HG03575 (cell line): Measurements from ENCODE around the gene GAB2.

Experiments used
- ATAC-seq: cut with Tn5 transposase; IDR thresholded peaks from one replicate; pipeline ENCODE4 v1.9.1; 2021; ENCODE audit not compliant: unreplicated experiment, insufficient number of reproducible peaks, low FRiP score; ENCODE audit errors: extremely low read depth

GAB2 gene

GRCh38 chr11:78208257-78209165 is 209.1 kb downstream of the GAB2 start:
- no peak for ATAC-seq

DNA sequence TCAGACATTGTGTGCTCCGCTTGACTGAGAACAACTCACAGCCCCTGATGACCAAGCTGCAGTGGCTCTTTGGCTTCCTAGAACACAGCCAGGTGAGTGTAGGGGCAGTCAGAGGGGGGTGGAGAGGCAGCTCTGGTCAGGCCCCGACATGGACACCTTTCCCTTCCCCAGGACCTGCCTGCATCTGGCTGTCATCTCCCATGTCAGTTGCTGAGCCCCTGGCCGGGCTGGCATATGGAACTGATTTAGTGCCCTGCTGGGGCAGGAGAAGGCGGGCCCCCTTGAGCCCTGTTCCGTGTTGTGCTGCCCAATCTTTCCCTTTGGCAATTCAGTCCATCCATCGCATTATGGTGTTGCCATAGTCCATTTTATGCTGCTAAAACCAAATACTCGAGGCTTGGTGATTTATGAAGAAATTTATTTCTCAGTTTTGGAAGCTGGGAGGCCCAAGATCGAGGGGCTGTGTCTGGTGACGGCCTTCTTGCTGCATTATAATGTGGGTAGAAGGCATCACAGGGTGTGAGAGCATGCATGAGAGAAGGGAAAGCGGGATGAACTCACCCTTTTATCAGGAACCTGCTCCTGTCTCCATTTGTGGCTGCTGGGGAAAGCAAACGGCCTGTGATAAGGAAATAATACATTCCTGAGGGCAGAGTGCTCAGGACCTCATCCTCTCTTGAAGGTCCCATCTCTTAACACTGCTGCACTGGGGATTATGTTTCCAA is 209.9 kb downstream of the GAB2 start:
- no peak for ATAC-seq

- ATAC-seq = no peak
Observed at GRCh38 chr11:78205691-78206090, 211.9 kb downstream of the GAB2 start.

DNA sequence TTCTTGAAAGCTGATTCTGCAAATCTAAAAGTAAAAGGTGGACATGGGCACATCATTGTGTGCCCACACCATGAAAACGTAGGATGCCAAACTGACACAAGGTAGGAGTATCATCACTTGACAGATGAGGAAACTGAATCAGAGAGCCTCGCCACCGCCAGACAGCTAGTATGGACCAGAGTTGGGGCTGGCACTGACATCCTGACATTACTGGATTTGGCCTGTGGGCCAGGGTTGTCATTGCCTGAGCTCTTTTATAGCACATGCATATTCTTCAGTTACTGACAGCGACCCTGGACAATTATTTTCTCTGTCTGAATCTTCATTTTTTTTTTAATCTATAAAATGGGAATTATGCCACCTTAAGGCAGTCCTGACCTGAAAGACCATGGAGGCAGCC is 212.4 kb downstream of the GAB2 start:
- ATAC-seq = no peak

DNA sequence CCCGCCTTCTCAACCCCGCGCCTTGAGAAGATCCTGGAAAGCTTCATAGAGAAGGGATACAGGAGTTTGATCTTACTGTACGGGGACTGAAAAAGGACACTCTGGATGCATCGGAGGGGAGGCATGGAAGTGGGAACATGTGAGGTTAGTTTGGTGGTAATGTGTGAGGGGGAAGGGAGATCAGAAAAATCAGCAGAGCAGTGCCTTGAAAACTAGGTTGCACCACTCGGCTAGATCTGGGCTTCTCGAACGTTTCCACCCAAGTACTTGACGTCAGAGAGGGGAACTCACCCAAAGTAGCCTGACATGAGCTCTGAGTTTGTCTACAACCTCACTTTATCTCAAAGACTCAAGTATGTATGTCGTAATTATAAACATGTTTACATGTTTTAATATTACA is 214.4 kb downstream of the GAB2 start:
- ATAC-seq = no peak

DNA sequence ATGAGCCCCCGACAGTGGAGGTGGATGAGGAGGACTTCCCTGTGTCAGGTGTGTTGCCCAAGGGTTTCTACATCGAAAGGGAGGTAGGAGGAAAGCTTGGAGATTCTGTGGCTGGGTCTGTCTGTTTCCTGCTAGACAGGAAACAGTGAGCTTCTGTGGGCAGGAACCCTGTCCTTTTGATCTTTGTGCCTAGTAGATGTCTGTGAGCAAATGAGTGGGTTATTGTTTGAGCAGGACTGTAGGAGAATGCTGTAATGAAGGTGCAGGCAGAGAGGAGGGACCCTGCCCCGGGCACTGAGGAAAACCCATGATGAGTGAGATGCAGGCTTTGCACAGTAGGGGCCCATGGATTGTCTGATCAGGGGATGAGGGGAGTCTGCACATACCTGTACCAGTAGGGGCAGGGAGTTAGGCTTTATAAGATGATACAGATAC is 214.9 kb downstream of the GAB2 start:
- ATAC-seq = no peak

DNA sequence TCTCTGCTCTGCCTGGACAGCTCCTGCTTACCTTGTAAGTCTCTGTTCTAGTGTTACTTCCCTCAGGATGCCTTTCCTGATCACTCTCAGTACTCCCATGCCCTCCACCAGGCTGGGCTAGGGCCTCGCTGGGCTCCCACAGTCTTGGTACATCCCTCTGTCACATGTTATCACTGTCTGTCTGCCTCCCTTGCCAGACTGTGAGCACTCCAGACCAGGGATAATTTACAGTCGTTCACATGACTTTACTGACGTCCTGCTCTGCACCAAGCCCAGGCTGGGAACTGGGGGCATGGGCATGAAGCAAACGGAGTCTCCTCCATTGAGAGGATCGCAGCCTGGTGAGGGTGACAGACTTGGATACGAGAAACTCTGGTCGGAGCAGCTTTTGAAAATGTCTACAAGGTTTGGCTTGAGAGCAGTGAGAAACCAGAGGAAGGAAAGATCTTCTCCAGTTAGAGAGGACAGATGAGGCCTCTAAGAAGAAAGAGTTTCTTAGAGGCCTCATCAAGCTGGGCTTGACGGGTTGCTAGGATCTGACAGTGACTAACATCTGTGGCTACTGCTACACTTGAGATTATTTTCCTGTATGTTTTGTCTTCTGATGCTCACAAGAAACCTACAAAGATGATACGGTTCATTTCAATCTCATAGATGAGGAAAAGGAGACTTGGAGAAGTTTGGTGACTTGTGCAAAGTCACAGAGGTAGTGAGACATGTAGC is 216.4 kb downstream of the GAB2 start:
- no peak for ATAC-seq

GRCh38 chr11:78200553-78200952 is 217.1 kb downstream of the GAB2 start:
- no peak for ATAC-seq

GRCh38 chr11:78200061-78200460 is 217.6 kb downstream of the GAB2 start:
- no peak for ATAC-seq

DNA sequence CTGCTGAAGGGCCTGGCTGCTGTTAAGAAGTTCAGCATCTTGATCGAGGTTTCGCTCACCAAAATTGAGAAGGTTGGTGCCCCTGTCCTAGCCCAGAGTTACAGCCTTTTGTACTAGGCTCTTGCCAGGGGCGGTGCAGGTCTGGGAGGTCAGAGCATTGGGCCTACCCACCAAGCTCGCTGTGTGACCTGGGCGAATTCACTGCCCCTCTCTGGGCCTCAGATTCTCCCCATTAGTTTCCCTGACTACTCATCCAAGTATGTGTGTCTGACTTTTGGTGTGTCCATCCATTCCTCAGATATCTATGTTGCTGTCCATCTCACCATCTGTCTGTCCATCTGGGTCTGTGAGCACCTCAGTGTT is 218.0 kb downstream of the GAB2 start:
- no peak for ATAC-seq

DNA sequence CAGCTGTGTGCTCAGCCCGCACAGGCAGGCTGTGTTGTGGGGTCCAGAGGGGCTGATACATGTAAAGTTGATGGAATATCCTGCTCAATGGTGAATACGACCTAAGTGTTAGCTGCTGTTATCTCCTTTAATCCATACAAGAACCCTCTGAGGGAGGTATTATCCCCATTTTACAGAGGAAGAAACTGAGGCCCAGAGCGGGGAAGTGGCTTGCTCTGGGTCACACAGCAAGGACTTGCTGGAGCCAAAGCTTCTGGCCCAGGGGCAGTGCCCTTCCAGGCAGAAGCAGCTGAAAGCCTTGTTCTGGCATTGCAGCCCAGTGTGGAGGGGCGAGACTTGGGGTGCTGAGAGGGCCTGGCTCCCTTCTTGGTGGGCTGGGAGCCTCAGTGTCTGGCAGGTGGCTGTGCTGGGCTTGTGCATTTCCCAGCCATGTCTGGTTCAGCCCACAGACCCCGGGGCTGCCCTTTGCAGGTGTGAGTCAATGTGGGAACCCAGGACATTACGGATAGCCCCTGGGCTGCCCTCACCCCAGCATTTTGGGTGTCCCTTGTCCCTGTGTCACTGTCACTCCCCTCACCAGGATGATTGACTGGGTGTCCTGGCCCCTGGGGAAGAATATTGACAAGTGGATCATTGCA is 218.5 kb downstream of the GAB2 start:
- ATAC-seq = no peak

- no peak for ATAC-seq
Observed at GRCh38 chr11:78197816-78198215, 219.8 kb downstream of the GAB2 start.

DNA sequence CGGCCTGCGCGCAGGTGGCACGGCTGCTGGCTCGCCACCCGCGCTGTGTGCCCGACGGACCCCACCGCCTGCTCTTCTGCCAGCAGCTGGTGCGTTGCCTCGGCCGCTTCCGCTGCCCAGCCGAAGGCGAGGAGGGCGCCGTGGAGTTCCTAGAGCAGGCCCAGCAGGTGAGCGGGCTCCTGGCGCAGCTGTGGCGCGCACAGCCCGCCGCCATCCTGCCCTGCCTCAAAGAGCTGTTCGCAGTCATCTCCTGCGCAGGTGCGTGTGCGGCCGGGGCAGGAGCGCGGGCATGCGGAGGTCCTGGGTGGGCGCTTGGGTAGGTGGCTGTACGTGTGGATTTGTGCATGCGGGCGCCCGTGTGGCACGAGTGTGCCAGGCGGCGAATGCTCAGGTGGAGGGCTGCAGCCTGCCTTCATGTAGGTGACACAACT is 220.9 kb downstream of the GAB2 start:
- no peak for ATAC-seq

DNA sequence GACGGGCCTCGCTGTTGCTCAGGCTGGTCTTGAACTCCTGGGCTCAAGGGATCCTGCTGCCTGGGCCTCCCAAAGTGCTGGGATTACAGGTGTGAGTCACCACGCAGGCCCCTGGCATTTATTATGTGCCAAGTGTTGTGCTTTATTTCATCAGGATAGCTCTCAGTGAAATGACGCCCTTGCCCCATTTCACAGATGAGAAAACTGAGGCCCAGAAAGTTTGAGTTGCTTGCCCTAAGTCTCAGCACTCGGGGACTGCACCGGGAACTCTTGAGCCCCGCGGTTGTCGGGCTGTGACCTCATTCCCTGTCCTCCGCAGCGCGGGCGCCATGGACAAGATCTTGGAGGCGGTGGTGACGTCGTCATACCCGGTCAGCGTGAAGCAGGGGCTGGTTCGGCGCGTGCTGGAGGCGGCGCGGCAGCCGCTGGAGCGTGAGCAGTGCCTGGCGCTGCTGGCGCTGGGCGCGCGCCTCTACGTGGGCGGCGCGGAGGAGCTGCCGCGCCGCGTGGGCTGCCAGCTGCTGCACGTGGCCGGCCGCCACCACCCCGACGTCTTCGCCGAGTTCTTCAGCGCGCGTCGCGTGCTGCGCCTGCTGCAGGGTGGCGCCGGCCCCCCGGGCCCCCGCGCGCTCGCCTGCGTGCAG is 221.6 kb downstream of the GAB2 start:
- ATAC-seq = no peak

- no peak for ATAC-seq
Observed at GRCh38 chr11:78194490-78194889, 223.1 kb downstream of the GAB2 start.

DNA sequence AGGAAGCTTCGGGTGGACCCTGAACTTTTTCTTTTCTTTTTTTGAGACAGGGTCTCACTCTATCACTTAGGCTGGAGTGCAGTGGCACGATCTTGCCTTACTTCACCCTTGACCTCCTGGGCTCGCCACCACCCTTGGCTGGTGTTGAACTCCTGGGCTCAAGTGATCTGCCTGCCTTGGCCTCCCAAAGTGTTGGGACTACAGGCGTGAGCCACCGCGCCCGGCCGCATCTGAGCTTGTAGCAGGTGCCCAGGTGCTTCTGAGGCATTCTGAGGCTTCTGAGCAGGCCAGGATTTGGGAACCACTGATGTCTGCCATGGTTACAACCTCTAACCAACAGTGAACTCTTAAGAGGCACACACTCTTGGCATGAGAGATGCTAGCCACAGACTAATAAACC is 223.8 kb downstream of the GAB2 start:
- no peak for ATAC-seq

- ATAC-seq = no peak
Observed at GRCh38 chr11:78192911-78193351, 224.7 kb downstream of the GAB2 start.

DNA sequence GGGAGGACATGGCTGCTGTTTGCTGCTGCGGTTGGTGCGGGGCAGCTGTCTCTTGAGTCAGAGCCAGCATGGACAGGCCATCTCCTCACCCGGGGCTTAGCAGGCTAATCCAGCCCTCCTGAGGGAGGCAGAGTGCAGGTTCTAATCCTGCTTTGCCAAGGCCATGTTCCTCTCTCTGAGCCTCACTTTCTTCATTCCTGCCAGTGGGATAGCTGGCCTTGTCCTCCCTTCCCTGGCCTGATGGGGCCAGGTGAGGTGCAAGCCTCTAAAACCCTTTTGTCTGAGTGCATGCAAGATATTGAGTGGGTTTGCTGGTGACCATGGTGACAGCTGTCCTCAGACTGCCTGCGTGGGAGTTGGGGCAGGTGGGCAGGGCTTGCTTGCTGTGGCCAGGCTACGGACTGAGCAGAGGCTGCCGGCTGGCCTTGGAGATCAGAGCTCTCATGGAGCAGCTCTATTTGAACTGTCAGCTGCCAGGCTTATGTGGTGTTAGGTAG is 225.3 kb downstream of the GAB2 start:
- no peak for ATAC-seq
